Heart right ventricle (tissue), 16 donors: ENCODE measurements around the gene ELN. TPM values are rescaled to one million over a fixed set of nuclear protein-coding genes. Genes with fewer than 3 reads are reported as not detected.
A peak's percentile ranks its signal among the peaks of the same experiment; 100 is the strongest.

Source experiments
- ATAC-seq, 8 donors: fragments of 200-7000 bp; cut with Tn5 transposase; one replicate each; pipeline ENCODE4 v1.9.1; 2020; ENCODE audit warnings: mild to moderate bottlenecking in 8 of 8, moderate library complexity in 8 of 8, moderate number of reproducible peaks in 1 of 8
- DNase-seq, 2 donors: peaks; one replicate each; pipeline ENCODE4 v3.0.0-alpha.2; 2020
- H3K27ac ChIP-seq, 10 donors: fragments of 200-600 bp; sonication (generic) in 2 of 10; one replicate each; pipeline versions ENCODE4 v1.5.0 to v1.8.0; 2020 to 2022; ENCODE audit warnings: mild to moderate bottlenecking in 3 of 10
- H3K27me3 ChIP-seq, 7 donors: fragments of 200-600 bp; one replicate each; pipeline ENCODE4 v1.8.0; 2021 to 2022; ENCODE audit warnings: mild to moderate bottlenecking in 2 of 7
- H3K36me3 ChIP-seq, 9 donors: fragments of 200-600 bp; sonication (generic) in 1 of 9; one replicate each; pipeline versions ENCODE4 v1.5.0 to v1.8.0; 2020 to 2022; ENCODE audit warnings: mild to moderate bottlenecking in 2 of 9
- H3K4me1 ChIP-seq, 9 donors: fragments of 200-600 bp; sonication (generic) in 1 of 9; one replicate each; pipeline versions ENCODE4 v1.5.0 to v1.8.0; 2020 to 2022; ENCODE audit warnings: mild to moderate bottlenecking in 4 of 9
- H3K4me3 ChIP-seq, 10 donors: fragments of 200-600 bp; sonication (generic) in 2 of 10; one replicate each; pipeline versions ENCODE4 v1.5.0 to v1.8.0; 2020 to 2022; ENCODE audit warnings: mild to moderate bottlenecking in 7 of 10, moderate library complexity in 2 of 10
- H3K9me3 ChIP-seq, 11 donors: fragments of 200-600 bp in 10 of 11; sonication (generic) in 2 of 11; one replicate each; pipeline versions ENCODE4 v1.5.0 to v1.8.0; 2013 to 2022; ENCODE audit warnings: mild to moderate bottlenecking in 2 of 11, control low read depth in 1 of 11, moderate library complexity in 1 of 11
- WGBS, 2 donors: extraction: QIAGEN DNeasy Blood & Tissue Kit; methylation state at CpG; one replicate each; pipeline ENCODE4 v1.1.7; 2013; ENCODE audit warnings: inconsistent platforms in 1 of 2; 5-methylcytosine and 5-hydroxymethylcytosine counted together
- intact Hi-C, 10 donors: fragments of 100-400 bp; cut with DNase I; formaldehyde crosslinking; loops; one replicate each; pipeline versions ENCODE4 v1.11.1 to v1.14.2; 2022
- polyA plus RNA-seq, 2 donors: library from polyadenylated mRNA; stranded (reverse); fragments of 200-250 nt; gene quantifications; one replicate each; pipeline ENCODE4 v1.2.3, GENCODE V29; 2013
- total RNA-seq, 10 donors: library from RNA; stranded (reverse); fragmentation: NEBNext Ultra II Directional in 3 of 10; extraction: Animal tissue kit (Norgen Biotek cat#: 25700) in 3 of 10; gene quantifications; one replicate each; pipeline versions ENCODE4 v1.2.1 to v1.2.4, GENCODE V29; 2021 to 2023
- TF ChIP-seq, protein P1 (sequence below), 9 donors: fragments of 200-600 bp; sonication (generic) in 2 of 9; IDR thresholded peaks; one replicate each; pipeline versions ENCODE4 v1.5.0 to v1.8.0; 2021 to 2022; ENCODE audit warnings: antibody characterized with exemption in 9 of 9, mild to moderate bottlenecking in 5 of 9, moderate library complexity in 1 of 9
- donor health status: Arrhythmogenic right ventricular cardiomyopathy.
- donor health status: ischemic (EF 13 %, LVEDD 7.1; RV severe dilation, severe dysfunction).
- donor health status: healthy with polysubstance abuse.
- donor health status: DM: no; HTN: yes; CAD: no.
- donor health status: DM: no; HTN: no; CAD: no.
- donor health status: ischemic (EF 25% LVEDD 6.9; RV normal size, moderate dysfunction).
- donor health status: ischemic (EF 25% LVEDD 5.7; RV mildly dilated, moderate dysfunction).
- donor health status: healthy.
- donor health status: DM: yes; HTN: yes; CAD: no.
- donor health status: Ischemic cardiomyopathy.
- donor health status: ischemic (EF 35%, LVEDD 5.7; RV mildly dilated, moderate dysfunction).
- donor health status: nonischemic (EF 11% LVEDD 7.7; RV severe dilation, severe dysfunction).
- donor health status: DM: yes; HTN: yes; CAD: no.
- donor health status: PGD.
- donor health status: ischemic (EF 29% LVEDD 5.4; RV normal size, mild dysfunction).
- donor health status: nonischemic (EF 23%, LVEDD 6.1; RV moderate dilation, normal function).

ELN gene
- total and polyA plus RNA-seq, 12 donors = 14.2 to 99.8 (median 31.8) TPM

DNA sequence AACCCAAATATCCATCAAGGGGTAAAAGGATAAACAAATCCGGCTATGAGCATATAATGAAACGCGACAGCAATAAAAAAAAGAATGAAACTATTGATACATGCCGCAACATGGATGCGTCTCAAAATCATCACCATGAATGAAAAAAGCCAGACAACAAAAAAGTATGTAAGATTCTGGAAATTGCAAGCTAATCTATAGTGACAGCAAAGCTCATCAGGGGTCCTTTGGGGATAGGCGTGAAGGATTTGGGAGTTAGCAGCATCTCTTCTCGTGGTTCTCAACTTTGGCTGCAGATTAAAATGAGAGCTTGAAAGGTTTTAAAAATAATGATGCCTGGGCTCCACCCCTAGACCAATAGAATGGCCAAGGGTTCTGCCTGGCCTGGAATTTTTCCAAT, 46.0 kb upstream of the ELN start:
- 62% methylated on average over 7 of the region's 7 CpGs for WGBS, 2 donors
- TF ChIP-seq, protein P1, sequence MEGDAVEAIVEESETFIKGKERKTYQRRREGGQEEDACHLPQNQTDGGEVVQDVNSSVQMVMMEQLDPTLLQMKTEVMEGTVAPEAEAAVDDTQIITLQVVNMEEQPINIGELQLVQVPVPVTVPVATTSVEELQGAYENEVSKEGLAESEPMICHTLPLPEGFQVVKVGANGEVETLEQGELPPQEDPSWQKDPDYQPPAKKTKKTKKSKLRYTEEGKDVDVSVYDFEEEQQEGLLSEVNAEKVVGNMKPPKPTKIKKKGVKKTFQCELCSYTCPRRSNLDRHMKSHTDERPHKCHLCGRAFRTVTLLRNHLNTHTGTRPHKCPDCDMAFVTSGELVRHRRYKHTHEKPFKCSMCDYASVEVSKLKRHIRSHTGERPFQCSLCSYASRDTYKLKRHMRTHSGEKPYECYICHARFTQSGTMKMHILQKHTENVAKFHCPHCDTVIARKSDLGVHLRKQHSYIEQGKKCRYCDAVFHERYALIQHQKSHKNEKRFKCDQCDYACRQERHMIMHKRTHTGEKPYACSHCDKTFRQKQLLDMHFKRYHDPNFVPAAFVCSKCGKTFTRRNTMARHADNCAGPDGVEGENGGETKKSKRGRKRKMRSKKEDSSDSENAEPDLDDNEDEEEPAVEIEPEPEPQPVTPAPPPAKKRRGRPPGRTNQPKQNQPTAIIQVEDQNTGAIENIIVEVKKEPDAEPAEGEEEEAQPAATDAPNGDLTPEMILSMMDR (IDR thresholded peaks at IDR 0.05) = no peak

DNA sequence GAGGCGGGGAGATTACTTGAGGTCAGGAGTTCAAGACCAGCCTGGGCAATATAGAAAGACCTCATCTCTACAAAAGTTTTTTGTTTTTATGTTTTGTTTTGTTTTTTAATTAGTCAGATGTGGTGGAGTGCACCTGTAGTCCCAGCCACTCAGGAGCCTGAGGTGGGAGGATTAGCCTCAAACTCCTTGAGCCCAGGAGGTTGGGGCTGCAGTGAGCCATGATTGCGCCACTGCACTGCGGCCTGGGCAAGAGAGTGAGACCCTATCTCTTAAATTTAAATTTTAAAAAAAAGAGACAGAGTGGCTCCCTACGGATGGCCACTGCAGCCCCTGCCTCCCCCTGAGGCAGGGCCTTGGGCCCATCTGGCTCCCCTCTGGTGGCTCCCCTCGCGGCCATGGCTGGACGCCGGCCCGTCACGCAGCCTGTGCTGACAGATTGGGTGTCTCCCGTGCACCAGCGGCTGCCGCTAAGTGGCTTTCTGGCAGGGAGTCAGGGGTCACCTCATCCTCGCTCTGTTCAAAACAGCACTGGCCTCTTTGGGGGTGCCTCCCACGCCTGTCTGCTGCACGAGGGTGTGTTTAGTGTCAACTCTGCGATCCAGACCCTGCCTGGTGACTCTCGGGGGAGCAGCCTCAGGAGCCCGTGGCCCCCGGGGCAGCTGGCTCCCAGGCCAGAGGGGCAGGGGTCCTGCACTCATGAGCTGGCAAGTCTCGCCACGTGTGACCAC, 44.4 kb upstream of the ELN start:
- H3K36me3 ChIP-seq = no peaks in the 10 kb centered on the region
- H3K27ac ChIP-seq = no peak overlapping the region
- H3K4me1 ChIP-seq = peaks cover 5 to 40% (median 16%) of the 10 kb centered on the region in 9 donors
- peak in 7 of 8 donors; percentile 27 to 56 (median 47) for ATAC-seq
- WGBS, 2 donors = 51 to 62% methylated on average over 22 of the region's 22 CpGs
- TF ChIP-seq, protein P1 (IDR thresholded peaks at IDR 0.05) = no peak
- no peaks in the 10 kb centered on the region for H3K27me3 ChIP-seq
- peak; percentile 46 to 71 for DNase-seq
- H3K4me3 ChIP-seq = no peak overlapping the region
- intact Hi-C loops = no loop called here
- H3K9me3 ChIP-seq = no peaks in the 10 kb centered on the region

More for the DNA sequence above, 46.0 kb upstream of the ELN start:
- Histone ChIP-seq H3K27me3 (no peaks in the 10 kb centered on the region), H3K4me3 (no peak overlapping the region), H3K9me3 (no peaks in the 10 kb centered on the region), H3K27ac (no peak overlapping the region), H3K36me3 (no peaks in the 10 kb centered on the region), H3K4me1 (peaks cover 5 to 33% (median 15%) of the 10 kb centered on the region in 9 donors)
- ATAC-seq (no peak), DNase-seq (no peak)
- intact Hi-C loops = no loop called here

DNA sequence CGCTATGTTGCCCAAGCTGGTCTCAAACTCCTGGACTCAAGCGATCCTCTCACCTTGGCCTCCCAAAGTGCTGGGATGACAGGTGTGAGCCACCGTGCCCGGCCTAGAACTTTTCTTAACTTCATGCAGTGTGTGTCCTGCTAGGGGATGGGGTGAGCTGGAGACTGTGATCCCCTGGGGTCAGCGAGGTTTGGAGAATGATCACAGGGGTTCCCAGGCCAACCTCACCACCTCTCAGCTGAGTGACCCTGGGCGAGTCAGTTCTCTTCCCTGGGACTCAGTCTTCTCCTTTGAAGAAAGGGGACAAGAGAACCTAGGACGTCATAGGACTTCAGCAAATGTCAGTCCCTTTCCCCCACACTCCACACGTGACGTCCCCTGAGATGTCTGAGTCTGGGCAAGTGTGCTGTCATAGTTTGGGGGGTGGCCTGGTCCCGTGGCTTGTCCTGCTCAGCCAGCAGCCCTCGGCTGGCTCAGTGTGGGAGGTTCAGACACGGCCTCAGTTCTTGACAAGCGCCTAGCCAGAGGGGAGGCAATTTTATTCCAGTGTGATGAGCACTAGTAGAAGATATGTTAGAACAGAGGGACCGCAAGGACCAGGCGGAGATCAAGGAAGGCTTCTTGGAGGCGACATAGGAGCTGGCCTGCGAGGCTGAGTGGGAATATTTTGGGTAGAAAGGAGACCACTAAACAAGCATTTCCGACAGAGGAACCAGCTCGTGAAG, 43.3 kb upstream of the ELN start:
- ATAC-seq = no peak

DNA sequence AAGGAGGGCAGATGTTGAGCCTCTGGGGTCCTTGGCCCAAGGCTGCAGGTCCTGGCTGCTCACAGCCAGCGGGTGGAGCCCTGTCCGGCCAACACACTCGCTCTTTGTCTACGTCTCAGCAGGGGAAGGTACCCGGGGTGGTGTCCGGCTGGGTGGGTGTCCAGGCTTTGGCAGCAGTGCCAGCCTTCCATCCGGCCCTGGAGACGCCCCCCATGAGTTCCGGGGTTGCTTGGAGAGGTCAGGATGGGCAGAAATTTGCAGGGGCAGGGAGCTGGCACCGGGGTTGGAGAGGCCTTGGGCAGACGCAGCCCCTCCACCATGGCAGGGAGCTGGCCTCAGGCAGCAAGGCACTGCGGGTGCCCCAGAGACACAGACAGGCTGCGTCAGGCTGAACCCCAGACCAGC, 42.2 kb upstream of the ELN start:
- no peaks in the 10 kb centered on the region for H3K27me3 ChIP-seq
- intact Hi-C loops = loop anchor here in 3 of 10 donors (5.0 kb wide), 2 partner anchors 37 to 42 kb away; partner anchors contain the start of gene ELN (in 2 of the 3)
- ATAC-seq (peak in 7 of 8 donors; percentile 16 to 61 (median 30)), DNase-seq (no peak)
- peaks cover 0 to 31% (median 10%) of the 10 kb centered on the region in 9 donors for H3K4me1 ChIP-seq
- 73 to 84% methylated on average over 13 of the region's 13 CpGs for WGBS, 2 donors
- H3K4me3 ChIP-seq = no peak overlapping the region
- TF ChIP-seq, protein P1 (IDR thresholded peaks at IDR 0.05) = peak in 1 of 9 donors; percentile 8
- no peaks in the 10 kb centered on the region for H3K36me3 ChIP-seq
- no peaks in the 10 kb centered on the region for H3K9me3 ChIP-seq
- peak overlapping the region in 8 of 10 donors; percentile 10 to 58 (median 46) for H3K27ac ChIP-seq

More for the DNA sequence above, 43.3 kb upstream of the ELN start:
- TF ChIP-seq, protein P1 (IDR thresholded peaks at IDR 0.05) = no peak
- Histone ChIP-seq H3K4me1 (peaks cover 0 to 31% (median 10%) of the 10 kb centered on the region in 9 donors), H3K27ac (peak overlapping the region in 1 of 10 donors; percentile 46), H3K9me3 (no peaks in the 10 kb centered on the region), H3K36me3 (no peaks in the 10 kb centered on the region), H3K4me3 (no peak overlapping the region), H3K27me3 (no peaks in the 10 kb centered on the region)
- WGBS, 2 donors = 88 to 89% methylated on average over 19 of the region's 19 CpGs
- DNase-seq = no peak
- intact Hi-C loops = loop anchor here in 3 of 10 donors (5.0 kb wide), 2 partner anchors 38 to 43 kb away; partner anchors contain the start of gene ELN (in 2 of the 3)
